PC-9 (cell line): Measurements from ENCODE around the gene G6PD.

Experiments used
- CTCF ChIP-seq: fragments of 200-600 bp; sonication (generic); conservative IDR thresholded peaks from 2 replicates; pipeline ENCODE4 v1.6.1; 2017; ENCODE audit warnings: mixed run types, antibody characterized with exemption, mild to moderate bottlenecking, moderate library complexity
- EZH2 ChIP-seq: fragments of 200-600 bp; sonication (generic); IDR thresholded peaks from 2 replicates; pipeline ENCODE4 v1.8.0; 2017; ENCODE audit warnings: antibody characterized with exemption, low read depth

GRCh38 chrX:154545673-154546274 lies 872 bp downstream of the G6PD start:
- TF ChIP-seq CTCF (no peak), EZH2 (no peak)
